Osteoblast (primary cell): ENCODE measurements around the gene GRIK4. TPM values are rescaled to one million over a fixed set of nuclear protein-coding genes. Genes with fewer than 3 reads are reported as not detected.

Source experiments
- DNase-seq: peaks from one replicate; pipeline ENCODE4 v3.0.0; 2011; ENCODE audit warnings: low spot score, mixed read lengths; ENCODE audit not compliant: insufficient read length; ENCODE audit errors: missing footprints
- H2AFZ ChIP-seq: 2 replicates; pipeline ENCODE4 v1.6.0; 2011; ENCODE audit warnings: mild to moderate bottlenecking, low read length
- H3K27ac ChIP-seq: 2 replicates; pipeline ENCODE4 v1.5.1; 2011; ENCODE audit warnings: mild to moderate bottlenecking, low read depth, low read length, moderate library complexity
- H3K27me3 ChIP-seq: 2 replicates; pipeline ENCODE4 v1.6.0; 2012; ENCODE audit warnings: mild to moderate bottlenecking, control low read depth, inconsistent platforms, low read length, moderate library complexity; ENCODE audit not compliant: insufficient read depth
- H3K36me3 ChIP-seq: 2 replicates; pipeline ENCODE4 v1.5.1; 2011; ENCODE audit warnings: mild to moderate bottlenecking, low read length, control low read depth, moderate library complexity; ENCODE audit not compliant: insufficient read depth
- H3K4me1 ChIP-seq: 2 replicates; pipeline ENCODE4 v1.5.1; 2011; ENCODE audit warnings: mild to moderate bottlenecking, low read length, control low read depth, moderate library complexity; ENCODE audit not compliant: insufficient read depth
- H3K4me2 ChIP-seq: 2 replicates; pipeline ENCODE4 v1.6.0; 2011; ENCODE audit warnings: mild to moderate bottlenecking, low read length; ENCODE audit not compliant: insufficient read depth
- H3K4me3 ChIP-seq: fragments of 200-600 bp; sonication (generic); 3 replicates; pipeline ENCODE4 v1.5.1; 2012; ENCODE audit warnings: mild to moderate bottlenecking, low read length, inconsistent platforms; ENCODE audit not compliant: insufficient read depth
- H3K79me2 ChIP-seq: 2 replicates; pipeline ENCODE4 v1.6.0; 2012; ENCODE audit warnings: mild to moderate bottlenecking, low read length, control low read depth, inconsistent platforms; ENCODE audit not compliant: insufficient read depth
- H3K9me3 ChIP-seq: 2 replicates; pipeline ENCODE4 v1.5.1; 2011; ENCODE audit warnings: low read depth, low read length, control low read depth
- H4K20me1 ChIP-seq: 2 replicates; pipeline ENCODE4 v1.6.0; 2012; ENCODE audit warnings: mild to moderate bottlenecking, low read length, control low read depth; ENCODE audit not compliant: insufficient read depth
- CTCF ChIP-seq: IDR thresholded peaks from 2 replicates; pipeline ENCODE4 v1.5.1; 2011; ENCODE audit warnings: mild to moderate bottlenecking, low read depth, low read length, moderate library complexity; ENCODE audit errors: extremely low read depth
- total RNA-seq: library from RNA; depleted of rRNA; stranded (reverse); fragments of >200 nt; gene quantifications from 2 replicates; pipeline ENCODE4 v1.2.3, GENCODE V29; 2012

The GRIK4 gene
- total RNA-seq, 1 donor, result under 0.01 TPM

- Histone ChIP-seq H2AFZ (no peak overlapping the region), H3K9me3 (no peaks in the 10 kb centered on the region), H3K36me3 (no peaks in the 10 kb centered on the region), H3K4me2 (no peak overlapping the region), H3K4me3 (no peak overlapping the region), H3K79me2 (no peaks in the 10 kb centered on the region), H4K20me1 (no peaks in the 10 kb centered on the region), H3K4me1 (no peaks in the 10 kb centered on the region), H3K27ac (no peak overlapping the region), H3K27me3 (no peaks in the 10 kb centered on the region)
- TF ChIP-seq CTCF, result no peak
- DNase-seq, result no peak
These were observed 463.4 kb downstream of the GRIK4 start for GRCh38 chr11:120974965-120975364.

GRCh38 chr11:120977266-120978137 is 466.0 kb downstream of the GRIK4 start:
- Histone ChIP-seq H3K9me3 (no peaks in the 10 kb centered on the region), H3K79me2 (no peaks in the 10 kb centered on the region), H3K4me3 (no peak overlapping the region), H2AFZ (no peak overlapping the region), H4K20me1 (no peaks in the 10 kb centered on the region), H3K27me3 (no peaks in the 10 kb centered on the region), H3K36me3 (no peaks in the 10 kb centered on the region), H3K27ac (no peak overlapping the region), H3K4me2 (no peak overlapping the region), H3K4me1 (no peaks in the 10 kb centered on the region)
- DNase-seq, result peak; percentile 45
- TF ChIP-seq CTCF, result no peak

GRCh38 chr11:120978701-120979100 is 467.2 kb downstream of the GRIK4 start:
- Histone ChIP-seq H3K4me1 (no peaks in the 10 kb centered on the region), H3K27ac (no peak overlapping the region), H3K4me2 (no peak overlapping the region), H4K20me1 (no peaks in the 10 kb centered on the region), H3K9me3 (no peaks in the 10 kb centered on the region), H3K27me3 (no peaks in the 10 kb centered on the region), H3K4me3 (no peak overlapping the region), H3K36me3 (no peaks in the 10 kb centered on the region), H2AFZ (no peak overlapping the region), H3K79me2 (no peaks in the 10 kb centered on the region)
- DNase-seq, result no peak
- no peak for TF ChIP-seq CTCF

- no peaks in the 10 kb centered on the region for H3K36me3 ChIP-seq
- peak overlapping the region; percentile 58 for H3K4me3 ChIP-seq
- H3K4me1 ChIP-seq, result peaks cover 2% of the 10 kb centered on the region
- H3K4me2 ChIP-seq, result peak overlapping the region; percentile 67
- no peaks in the 10 kb centered on the region for H3K79me2 ChIP-seq
- H2AFZ ChIP-seq, result no peak overlapping the region
- no peaks in the 10 kb centered on the region for H3K9me3 ChIP-seq
- no peaks in the 10 kb centered on the region for H4K20me1 ChIP-seq
- peak; percentile 91 for DNase-seq
- TF ChIP-seq CTCF, result no peak
- no peak overlapping the region for H3K27ac ChIP-seq
- peaks cover 32% of the 10 kb centered on the region for H3K27me3 ChIP-seq
These were observed 474.4 kb downstream of the GRIK4 start for GRCh38 chr11:120985718-120986569.
